Activated T-cell treated with anti-CD3 and anti-CD28 coated beads, Interleukin-2, amount 50 U/mL, for 24 hours (primary cell): Measurements from ENCODE around the gene PRPF31.
"Not testable (repeated sequence)": the region's sequence is repeated elsewhere in the genome, so short reads cannot be mapped to it uniquely, and the experiment has no call there.

ENCODE experiments used
- DNase-seq: peaks from one replicate; pipeline ENCODE4 v3.0.0-alpha.2; 2020
- H3K27ac Mint-ChIP-seq: 2 replicates; pipeline ENCODE4 v1.8.0; 2020; ENCODE audit warnings: mild to moderate bottlenecking, mixed read lengths
- H3K27me3 Mint-ChIP-seq: 2 replicates; pipeline ENCODE4 v1.8.0; 2020; ENCODE audit warnings: mixed read lengths
- H3K36me3 Mint-ChIP-seq: 2 replicates; pipeline ENCODE4 v1.8.0; 2020; ENCODE audit warnings: low read depth, mixed read lengths
- H3K4me1 Mint-ChIP-seq: 2 replicates; pipeline ENCODE4 v1.8.0; 2020; ENCODE audit warnings: low read depth, mixed read lengths
- H3K4me3 Mint-ChIP-seq: 2 replicates; pipeline ENCODE4 v1.8.0; 2020; ENCODE audit warnings: mild to moderate bottlenecking, moderate library complexity, mixed read lengths
- H3K9me3 Mint-ChIP-seq: 2 replicates; pipeline ENCODE4 v1.8.0; 2020; ENCODE audit warnings: mixed read lengths

PRPF31 gene

GRCh38 chr19:54160182-54160811, 44.7 kb downstream of the PRPF31 start:
- Mint-ChIP-seq H3K27ac (peak overlapping the region; percentile 97), H3K9me3 (no peaks in the 10 kb centered on the region), H3K36me3 (peaks cover 40% of the 10 kb centered on the region), H3K4me1 (peaks cover 61% of the 10 kb centered on the region), H3K4me3 (peak overlapping the region; percentile 87), H3K27me3 (peaks cover 11% of the 10 kb centered on the region)
- DNase-seq = no peak

- no peak for DNase-seq
- Mint-ChIP-seq H3K36me3 (peaks cover 38% of the 10 kb centered on the region), H3K9me3 (no peaks in the 10 kb centered on the region), H3K4me1 (peaks cover 59% of the 10 kb centered on the region), H3K27me3 (peaks cover 15% of the 10 kb centered on the region), H3K4me3 (peak overlapping the region; percentile 87), H3K27ac (peak overlapping the region; percentile 97)
Measured at GRCh38 chr19:54160854-54161253, 45.3 kb downstream of the PRPF31 start.

GRCh38 chr19:54162241-54162805, 46.8 kb downstream of the PRPF31 start:
- Mint-ChIP-seq H3K9me3 (no peaks in the 10 kb centered on the region), H3K27ac (peak overlapping the region; percentile 81), H3K4me1 (peaks cover 54% of the 10 kb centered on the region), H3K4me3 (peak overlapping the region; percentile 79), H3K36me3 (peaks cover 23% of the 10 kb centered on the region), H3K27me3 (peaks cover 16% of the 10 kb centered on the region)
- DNase-seq = peak; percentile 85

GRCh38 chr19:54162884-54163283, 47.3 kb downstream of the PRPF31 start:
- no peak for DNase-seq
- Mint-ChIP-seq H3K27ac (peak overlapping the region; percentile 4), H3K4me1 (peaks cover 53% of the 10 kb centered on the region), H3K27me3 (peaks cover 16% of the 10 kb centered on the region), H3K36me3 (peaks cover 18% of the 10 kb centered on the region), H3K9me3 (no peaks in the 10 kb centered on the region), H3K4me3 (peak overlapping the region; percentile 79)

GRCh38 chr19:54164369-54165068, 49.0 kb downstream of the PRPF31 start:
- peaks cover 46% of the 10 kb centered on the region for H3K4me1 Mint-ChIP-seq
- no peak overlapping the region for H3K27ac Mint-ChIP-seq
- H3K9me3 Mint-ChIP-seq = no peaks in the 10 kb centered on the region
- H3K4me3 Mint-ChIP-seq = peak overlapping the region; percentile 27
- H3K27me3 Mint-ChIP-seq = peaks cover 16% of the 10 kb centered on the region
- DNase-seq = peak; percentile 64
- H3K36me3 Mint-ChIP-seq = peaks cover 4% of the 10 kb centered on the region

GRCh38 chr19:54165222-54165621, 49.7 kb downstream of the PRPF31 start:
- no peak overlapping the region for H3K4me3 Mint-ChIP-seq
- no peaks in the 10 kb centered on the region for H3K36me3 Mint-ChIP-seq

GRCh38 chr19:54168174-54168917, 52.8 kb downstream of the PRPF31 start:
- peak; percentile 95 for DNase-seq
- H3K27ac Mint-ChIP-seq = no peak overlapping the region
- H3K9me3 Mint-ChIP-seq = no peaks in the 10 kb centered on the region
- peaks cover 19% of the 10 kb centered on the region for H3K4me1 Mint-ChIP-seq
- peak overlapping the region; percentile 29 for H3K4me3 Mint-ChIP-seq
- H3K36me3 Mint-ChIP-seq = no peaks in the 10 kb centered on the region
- peaks cover 13% of the 10 kb centered on the region for H3K27me3 Mint-ChIP-seq

More at GRCh38 chr19:54165222-54165621, 49.7 kb downstream of the PRPF31 start:
- H3K9me3 Mint-ChIP-seq = no peaks in the 10 kb centered on the region
- H3K27ac Mint-ChIP-seq = no peak overlapping the region
- H3K4me1 Mint-ChIP-seq = peaks cover 42% of the 10 kb centered on the region
- H3K27me3 Mint-ChIP-seq = peaks cover 16% of the 10 kb centered on the region
- DNase-seq = no peak

GRCh38 chr19:54169149-54169740, 53.7 kb downstream of the PRPF31 start:
- Mint-ChIP-seq H3K27ac (no peak overlapping the region), H3K4me1 (peaks cover 12% of the 10 kb centered on the region), H3K36me3 (no peaks in the 10 kb centered on the region), H3K27me3 (peaks cover 11% of the 10 kb centered on the region), H3K9me3 (no peaks in the 10 kb centered on the region), H3K4me3 (no peak overlapping the region)
- DNase-seq = no peak

- not testable (repeated sequence) for H3K27me3 Mint-ChIP-seq
Measured at GRCh38 chr19:54171736-54172431, 56.3 kb downstream of the PRPF31 start.

GRCh38 chr19:54172471-54173358, 57.2 kb downstream of the PRPF31 start, which contains the start of gene TMC4:
Gene TMC4 (minus strand): TSS chr19:54173160. CDS start chr19:54173117, 43 bp downstream.
- H3K4me1 Mint-ChIP-seq = peaks cover 6% of the 10 kb centered on the region
- peak within 1 kb of the TSS; percentile 22 for H3K27ac Mint-ChIP-seq
- no peaks in the 10 kb centered on the region for H3K27me3 Mint-ChIP-seq
- no peaks in the 10 kb centered on the region for H3K9me3 Mint-ChIP-seq
- H3K36me3 Mint-ChIP-seq = peaks cover 23% of the 10 kb centered on the region
- no peak within 1 kb of the TSS for H3K4me3 Mint-ChIP-seq
- no peak for DNase-seq

More at GRCh38 chr19:54171736-54172431, 56.3 kb downstream of the PRPF31 start:
- not testable (repeated sequence) for H3K4me1 Mint-ChIP-seq, H3K9me3 Mint-ChIP-seq, H3K4me3 Mint-ChIP-seq, H3K27ac Mint-ChIP-seq, DNase-seq
- peaks cover 20% of the 10 kb centered on the region for H3K36me3 Mint-ChIP-seq

GRCh38 chr19:54173359-54173699, 57.8 kb downstream of the PRPF31 start:
- H3K27ac Mint-ChIP-seq = no peak overlapping the region
- H3K4me3 Mint-ChIP-seq = no peak overlapping the region

GRCh38 chr19:54173951-54174834, 58.6 kb downstream of the PRPF31 start:
- H3K27me3 Mint-ChIP-seq = no peaks in the 10 kb centered on the region
- no peaks in the 10 kb centered on the region for H3K4me1 Mint-ChIP-seq
- no peak overlapping the region for H3K4me3 Mint-ChIP-seq
- H3K27ac Mint-ChIP-seq = no peak overlapping the region
- H3K9me3 Mint-ChIP-seq = no peaks in the 10 kb centered on the region
- peaks cover 38% of the 10 kb centered on the region for H3K36me3 Mint-ChIP-seq
- DNase-seq = no peak

More at GRCh38 chr19:54173359-54173699, 57.8 kb downstream of the PRPF31 start:
- Mint-ChIP-seq H3K9me3 (no peaks in the 10 kb centered on the region), H3K36me3 (peaks cover 30% of the 10 kb centered on the region), H3K4me1 (peaks cover 2% of the 10 kb centered on the region), H3K27me3 (no peaks in the 10 kb centered on the region)
- no peak for DNase-seq
